Body of pancreas (tissue), 4 donors: Measurements from ENCODE around the gene FBN2. TPM values are rescaled to one million over a fixed set of nuclear protein-coding genes. Genes with fewer than 3 reads are reported as not detected.

Experiments used
- ATAC-seq: fragments of 150-250 bp; one replicate; pipeline ENCODE4 v1.9.1; 2016
- DNase-seq, 4 donors: peaks; one replicate each; pipeline ENCODE4 v3.0.0-alpha.2; 2019
- H3K27ac ChIP-seq, 4 donors: fragments of 200-600 bp; sonication (generic); 1 replicate in 3 of 4; 2 replicates in 1 of 4; pipeline versions ENCODE4 v1.5.1 to v1.6.1; 2016 to 2019; ENCODE audit warnings: mild to moderate bottlenecking in 1 of 4, mixed read lengths in 1 of 4, moderate library complexity in 1 of 4
- H3K27me3 ChIP-seq, 2 donors: fragments of 200-600 bp; sonication (generic); one replicate each; pipeline ENCODE4 v1.6.0; 2016; ENCODE audit warnings: mild to moderate bottlenecking in 1 of 2
- H3K36me3 ChIP-seq, 2 donors: fragments of 200-600 bp; sonication (generic); replicated peaks in 1 of 2; 2 replicates each; pipeline ENCODE4 v1.5.1; 2016; ENCODE audit warnings: low read depth in 2 of 2; ENCODE audit not compliant: insufficient read depth in 1 of 2
- H3K4me1 ChIP-seq: fragments of 200-600 bp; sonication (generic); one replicate; pipeline ENCODE4 v1.6.0; 2016
- H3K4me3 ChIP-seq, 2 donors: fragments of 200-600 bp; sonication (generic); 1 replicate in 1 of 2; 2 replicates in 1 of 2; pipeline ENCODE4 v1.5.1; 2016 to 2019
- H3K9me3 ChIP-seq, 3 donors: fragments of 200-600 bp; sonication (generic); 1 replicate in 2 of 3; 2 replicates in 1 of 3; pipeline ENCODE4 v1.5.1; 2016
- CTCF ChIP-seq, 7 experiments: fragments of 450-650 bp in 4 of 7; fragments of 200-600 bp in 3 of 7; sonication (generic) in 3 of 7; IDR thresholded peaks; one replicate each; pipeline ENCODE4 v1.5.1; 2016 to 2019; ENCODE audit warnings: antibody characterized with exemption in 7 of 7
- POLR2A ChIP-seq, 3 donors: fragments of 450-650 bp; IDR thresholded peaks; one replicate each; pipeline ENCODE4 v1.6.1; 2016; ENCODE audit warnings: antibody characterized with exemption in 3 of 3, mild to moderate bottlenecking in 2 of 3
- WGBS, 2 donors: methylation state at CpG; one replicate each; pipeline ENCODE4 v1.1.5; 2017; 5-methylcytosine and 5-hydroxymethylcytosine counted together
- intact Hi-C: fragments of 100-400 bp; cut with DNase I; formaldehyde crosslinking; loops from one replicate; pipeline ENCODE4 v1.15.1; 2023
- total RNA-seq, 2 donors: library from RNA; depleted of rRNA; stranded (reverse); fragments of >200 nt; gene quantifications; one replicate each; pipeline ENCODE4 v1.1.0, GENCODE V29; 2016

Gene FBN2
- total RNA-seq, 2 donors from 2014 or later, result 0.26 TPM; not detected in 1

DNA sequence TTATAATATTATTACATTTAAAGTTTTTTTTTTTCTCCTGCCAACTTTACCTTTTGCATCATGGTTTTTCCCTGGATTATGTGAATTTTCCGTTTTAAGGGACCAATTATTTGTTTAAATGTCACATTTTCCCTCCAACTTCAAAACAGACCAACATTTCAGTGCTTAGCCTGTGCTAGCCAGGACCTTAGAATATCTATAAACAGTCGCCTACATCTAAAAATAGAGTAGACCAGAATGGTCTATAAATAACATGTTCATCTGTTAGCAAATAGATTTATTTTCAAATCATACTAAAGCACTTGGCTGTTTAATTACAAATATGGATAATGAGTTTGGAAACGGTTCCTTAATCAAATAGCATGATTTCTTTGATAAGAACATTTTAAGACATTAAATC, 192.0 kb downstream of the FBN2 start:
- 15 to 25% methylated on average over 3 of the region's 3 CpGs for WGBS, 2 donors
- Histone ChIP-seq H3K4me1 (no peaks in the 10 kb centered on the region), H3K9me3 (no peaks in the 10 kb centered on the region), H3K36me3 (no peaks in the 10 kb centered on the region), H3K27ac (no peak overlapping the region), H3K27me3 (no peaks in the 10 kb centered on the region), H3K4me3 (no peak overlapping the region)
- intact Hi-C loops, result no loop called here
- TF ChIP-seq POLR2A (IDR thresholded peaks at IDR 0.05) (no peak), CTCF (IDR thresholded peaks at IDR 0.05) (no peak)
- ATAC-seq (no peak), DNase-seq (no peak)

DNA sequence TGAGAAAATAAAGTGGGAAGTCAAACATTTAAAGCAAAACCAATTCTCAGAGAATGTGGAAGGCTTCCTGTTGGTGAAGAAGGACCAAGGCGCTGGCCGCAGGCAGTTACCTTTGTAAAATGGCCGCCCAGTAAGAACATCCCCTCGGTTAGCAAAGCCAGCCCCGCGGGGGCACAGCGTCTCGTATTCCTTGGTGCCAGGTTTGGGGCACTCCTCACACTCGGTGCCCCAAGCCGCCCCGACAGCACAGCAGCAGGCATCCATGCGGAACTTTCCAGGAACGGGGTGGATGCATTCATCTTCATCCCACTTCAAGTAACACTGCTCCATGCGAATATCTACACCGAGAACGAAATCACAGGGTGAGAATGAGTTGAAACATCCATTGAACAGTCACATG, 192.8 kb downstream of the FBN2 start:
- DNase-seq (no peak), ATAC-seq (no peak)
- Histone ChIP-seq H3K27me3 (no peaks in the 10 kb centered on the region), H3K4me3 (no peak overlapping the region), H3K36me3 (no peaks in the 10 kb centered on the region), H3K27ac (no peak overlapping the region), H3K9me3 (no peaks in the 10 kb centered on the region), H3K4me1 (no peaks in the 10 kb centered on the region)
- TF ChIP-seq POLR2A (IDR thresholded peaks at IDR 0.05) (no peak), CTCF (IDR thresholded peaks at IDR 0.05) (no peak)
- 89 to 95% methylated on average over 16 of the region's 16 CpGs for WGBS, 2 donors
- intact Hi-C loops, result no loop called here

- ATAC-seq (no peak), DNase-seq (no peak)
- intact Hi-C loops, result no loop called here
- 44 to 64% methylated on average over 4 of the region's 4 CpGs for WGBS, 2 donors
- Histone ChIP-seq H3K27me3 (no peaks in the 10 kb centered on the region), H3K4me3 (no peak overlapping the region), H3K9me3 (no peaks in the 10 kb centered on the region), H3K27ac (no peak overlapping the region), H3K36me3 (no peaks in the 10 kb centered on the region), H3K4me1 (no peaks in the 10 kb centered on the region)
- TF ChIP-seq POLR2A (IDR thresholded peaks at IDR 0.05) (no peak), CTCF (IDR thresholded peaks at IDR 0.05) (no peak)
These were observed 194.9 kb downstream of the FBN2 start for GRCh38 chr5:128343168-128343567.

- ATAC-seq (no peak), DNase-seq (no peak)
- H3K27me3 ChIP-seq, result no peaks in the 10 kb centered on the region
- H3K4me1 ChIP-seq, result no peaks in the 10 kb centered on the region
- no peaks in the 10 kb centered on the region for H3K9me3 ChIP-seq
- H3K4me3 ChIP-seq, result no peak overlapping the region
- WGBS, 2 donors, result 61 to 69% methylated on average over 3 of the region's 3 CpGs
- no peaks in the 10 kb centered on the region for H3K36me3 ChIP-seq
- TF ChIP-seq CTCF (IDR thresholded peaks at IDR 0.05), result no peak
- no peak for TF ChIP-seq POLR2A (IDR thresholded peaks at IDR 0.05)
- intact Hi-C loops, result no loop called here
- no peak overlapping the region for H3K27ac ChIP-seq
These were observed 197.0 kb downstream of the FBN2 start for GRCh38 chr5:128341056-128341455.

GRCh38 chr5:128340648-128341047, 197.4 kb downstream of the FBN2 start:
- ATAC-seq, result no peak

More at GRCh38 chr5:128340648-128341047, 197.4 kb downstream of the FBN2 start:
- no peak overlapping the region for H3K27ac ChIP-seq
- no peaks in the 10 kb centered on the region for H3K4me1 ChIP-seq
- no peaks in the 10 kb centered on the region for H3K36me3 ChIP-seq
- H3K27me3 ChIP-seq, result no peaks in the 10 kb centered on the region
- TF ChIP-seq CTCF (IDR thresholded peaks at IDR 0.05) (no peak), POLR2A (IDR thresholded peaks at IDR 0.05) (no peak)
- DNase-seq, result no peak
- no peak overlapping the region for H3K4me3 ChIP-seq
- intact Hi-C loops, result no loop called here
- WGBS, 2 donors, result 92 to 94% methylated on average over 2 of the region's 2 CpGs
- H3K9me3 ChIP-seq, result no peaks in the 10 kb centered on the region
